Endodermal cell (in vitro differentiated cells): ENCODE measurements around the gene ATP2A2. TPM values are rescaled to one million over a fixed set of nuclear protein-coding genes. Genes with fewer than 3 reads are reported as not detected.

Source experiments
- DNase-seq: peaks from one replicate; pipeline ENCODE4 v3.0.0-alpha.2; 2017
- H3K27ac ChIP-seq: 2 replicates; pipeline ENCODE4 v1.5.1; 2013; ENCODE audit warnings: mild to moderate bottlenecking, low read depth, low read length, moderate library complexity
- H3K27me3 ChIP-seq: 2 replicates; pipeline ENCODE4 v1.6.1; 2013; ENCODE audit warnings: mild to moderate bottlenecking, low read length, moderate library complexity; ENCODE audit not compliant: insufficient read depth, control insufficient read depth, poor library complexity, severe bottlenecking
- H3K36me3 ChIP-seq: 2 replicates; pipeline ENCODE4 v1.7.0; 2013; ENCODE audit warnings: mild to moderate bottlenecking, low read length, moderate library complexity; ENCODE audit not compliant: control insufficient read depth, insufficient read depth
- H3K4me1 ChIP-seq: one replicate; pipeline ENCODE4 v1.7.0; 2013; ENCODE audit warnings: low read length; ENCODE audit not compliant: control insufficient read depth, insufficient read depth
- H3K4me3 ChIP-seq: 2 replicates; pipeline ENCODE4 v1.5.1; 2013; ENCODE audit warnings: mild to moderate bottlenecking, low read length, moderate library complexity
- H3K9ac ChIP-seq: 2 replicates; pipeline ENCODE4 v1.6.1; 2013; ENCODE audit warnings: mild to moderate bottlenecking, low read length, moderate library complexity; ENCODE audit not compliant: poor library complexity, severe bottlenecking; ENCODE audit errors: extremely low read depth
- H3K9me3 ChIP-seq: 2 replicates; pipeline ENCODE4 v1.6.1; 2013; ENCODE audit warnings: mild to moderate bottlenecking, low read length, moderate library complexity; ENCODE audit not compliant: control insufficient read depth
- H3K27ac Mint-ChIP-seq: 2 replicates; pipeline ENCODE4 v1.8.0; 2020; ENCODE audit warnings: mixed read lengths
- H3K27me3 Mint-ChIP-seq: 2 replicates; pipeline ENCODE4 v1.8.0; 2021; ENCODE audit warnings: mild to moderate bottlenecking, mixed read lengths; ENCODE audit not compliant: insufficient read depth
- H3K36me3 Mint-ChIP-seq: 2 replicates; pipeline ENCODE4 v1.8.0; 2020; ENCODE audit warnings: low read depth, mixed read lengths
- H3K4me1 Mint-ChIP-seq: 2 replicates; pipeline ENCODE4 v1.8.0; 2020; ENCODE audit warnings: mixed read lengths
- H3K4me3 Mint-ChIP-seq: 2 replicates; pipeline ENCODE4 v1.8.0; 2020; ENCODE audit warnings: mild to moderate bottlenecking, moderate library complexity, mixed read lengths
- H3K9me3 Mint-ChIP-seq: 2 replicates; pipeline ENCODE4 v1.8.0; 2020; ENCODE audit warnings: mild to moderate bottlenecking, mixed read lengths
- CTCF ChIP-seq: fragments of 200-600 bp; sonication (generic); conservative IDR thresholded peaks from 2 replicates; pipeline ENCODE4 v1.5.0; 2021; ENCODE audit warnings: antibody characterized with exemption, mild to moderate bottlenecking
- WGBS, 2 experiments: methylation state at CpG; one replicate each; pipeline versions ENCODE4 v1.1.5 to v1.1.7; 2013; ENCODE audit warnings: missing lambda C conversion rate in 2 of 2, mixed read lengths in 1 of 2; ENCODE audit not compliant: insufficient coverage in 1 of 2, insufficient read length in 1 of 2; 5-methylcytosine and 5-hydroxymethylcytosine counted together
- long read RNA-seq, 4 experiments: library from polyadenylated mRNA in 2 of 4; library from RNA in 1 of 4; library from capped mRNA in 1 of 4; stranded (forward) in 3 of 4; unstranded in 1 of 4; transcript quantifications; one replicate each; pipeline ENCODE4 v2.0.0, GENCODE V29; 2020 to 2021; ENCODE audit warnings: inconsistent platforms in 1 of 4
- polyA plus RNA-seq, 2 experiments: library from polyadenylated mRNA; stranded (reverse); fragments of 50-300 nt; gene quantifications; one replicate each; pipeline ENCODE4 v1.2.3, GENCODE V29; 2013
- total RNA-seq, 2 donors: library from RNA; stranded (reverse); fragmentation: NEBNext Ultra II Directional in 1 of 2; extraction: Animal tissue kit (Norgen Biotek cat#: 25700) in 1 of 2; gene quantifications; 2 replicates in 1 of 2; 3 replicates in 1 of 2; pipeline ENCODE4 v1.2.1, GENCODE V29; 2021

ATP2A2 gene
- 100 to 1,000 TPM; 151 to 235 TPM for total RNA-seq
- polyA plus RNA-seq (2013, experiment 1 of 2) = 164 TPM
- 164 TPM for polyA plus RNA-seq (2013, experiment 2 of 2)
- long read RNA-seq, experiment 1, full-length matches to known transcripts = 4 of 58 reads
- long read RNA-seq, experiment 1, partial matches to known transcripts = 27 of 58 reads
- long read RNA-seq, experiment 1, other reads (novel, unspliced or antisense) = 27 of 58 reads
- long read RNA-seq, experiment 2, full-length matches to known transcripts = 2 of 67 reads
- long read RNA-seq, experiment 2, partial matches to known transcripts = 44 of 67 reads
- long read RNA-seq, experiment 2, other reads (novel, unspliced or antisense) = 21 of 67 reads
- long read RNA-seq, experiment 3, full-length matches to known transcripts = 1 of 31 reads
- long read RNA-seq, experiment 3, partial matches to known transcripts = 9 of 31 reads
- long read RNA-seq, experiment 3, other reads (novel, unspliced or antisense) = 21 of 31 reads
- long read RNA-seq, experiment 4, partial matches to known transcripts = 5 of 5 reads
- long read RNA-seq, experiment 4, other reads (novel, unspliced or antisense) = 0 of 5 reads

- Histone ChIP-seq H3K9me3 (no peaks in the 10 kb centered on the region), H3K4me1 (peaks cover 4% of the 10 kb centered on the region), H3K4me3 (peak within 1 kb of the TSS; percentile 96), H3K27me3 (no peaks in the 10 kb centered on the region), H3K27ac (peak within 1 kb of the TSS; percentile 96), H3K36me3 (peaks cover 36% of the 10 kb centered on the region), H3K9ac (peak within 1 kb of the TSS; percentile 91)
- H3K36me3 Mint-ChIP-seq = peaks cover 29% of the 10 kb centered on the region
- H3K4me3 Mint-ChIP-seq = peak within 1 kb of the TSS; percentile 91
- peaks cover 42% of the 10 kb centered on the region for H3K4me1 Mint-ChIP-seq
- 0% methylated on average over 32 to 105 of the region's 108 CpGs for WGBS, 2 experiments
- peak within 1 kb of the TSS; percentile 91 for H3K27ac Mint-ChIP-seq
- peak; percentile 95 for DNase-seq
- H3K27me3 Mint-ChIP-seq = peaks cover 8% of the 10 kb centered on the region
- no peak for TF ChIP-seq CTCF
- H3K9me3 Mint-ChIP-seq = no peaks in the 10 kb centered on the region
Observed at GRCh38 chr12:110280779-110281548, at the start of gene ATP2A2. ATP2A2 (plus strand) TSS chr12:110281247; CDS start chr12:110281790, 543 bp downstream.

- DNase-seq = no peak
- H3K36me3 ChIP-seq = no peaks in the 10 kb centered on the region
- peaks cover 7% of the 10 kb centered on the region for H3K4me1 Mint-ChIP-seq
- no peaks in the 10 kb centered on the region for H3K9me3 ChIP-seq
- H3K4me3 ChIP-seq = no peak overlapping the region
- no peaks in the 10 kb centered on the region for H3K27me3 ChIP-seq
- H3K9ac ChIP-seq = no peak overlapping the region
- no peak overlapping the region for H3K27ac Mint-ChIP-seq
- 71 to 74% methylated on average over 2 to 4 of the region's 6 CpGs for WGBS, 2 experiments
- no peaks in the 10 kb centered on the region for H3K27me3 Mint-ChIP-seq
- no peaks in the 10 kb centered on the region for H3K36me3 Mint-ChIP-seq
- no peak for TF ChIP-seq CTCF
- H3K4me3 Mint-ChIP-seq = no peak overlapping the region
- no peaks in the 10 kb centered on the region for H3K9me3 Mint-ChIP-seq
- H3K4me1 ChIP-seq = peaks cover 11% of the 10 kb centered on the region
- H3K27ac ChIP-seq = no peak overlapping the region
Observed at GRCh38 chr12:110233212-110233903, 47.7 kb upstream of the ATP2A2 start.

- H3K36me3 ChIP-seq = no peaks in the 10 kb centered on the region
- no peaks in the 10 kb centered on the region for H3K9me3 Mint-ChIP-seq
- no peaks in the 10 kb centered on the region for H3K27me3 ChIP-seq
- 89% methylated on average over 2 of the region's 2 CpGs; no CpG with 5 or more reads in 1 of the 2 experiments for WGBS, 2 experiments
- H3K9ac ChIP-seq = no peak overlapping the region
- H3K27ac ChIP-seq = no peak overlapping the region
- H3K27ac Mint-ChIP-seq = no peak overlapping the region
- no peak for TF ChIP-seq CTCF
- no peak overlapping the region for H3K4me3 Mint-ChIP-seq
- H3K27me3 Mint-ChIP-seq = no peaks in the 10 kb centered on the region
- H3K36me3 Mint-ChIP-seq = no peaks in the 10 kb centered on the region
- no peak overlapping the region for H3K4me3 ChIP-seq
- peaks cover 4% of the 10 kb centered on the region for H3K4me1 Mint-ChIP-seq
- no peak for DNase-seq
- no peaks in the 10 kb centered on the region for H3K9me3 ChIP-seq
- H3K4me1 ChIP-seq = peaks cover 10% of the 10 kb centered on the region
Observed at GRCh38 chr12:110234331-110234751, 46.7 kb upstream of the ATP2A2 start.
